ENCODE data around the gene TNFRSF8.

The TNFRSF8 gene

GRCh38 chr1:12172042-12172851 is 109.1 kb downstream of the TNFRSF8 start:
- DNase-seq: peak in 1 of 51 donors; percentile 15

GRCh38 chr1:12173041-12173509 is 110.0 kb downstream of the TNFRSF8 start:
- no peak for DNase-seq

- DNase-seq: peak in 19 of 51 donors; percentile 5 to 53 (median 30)
Measured at GRCh38 chr1:12173631-12174121, 110.6 kb downstream of the TNFRSF8 start.

GRCh38 chr1:12174924-12175810 is 112.1 kb downstream of the TNFRSF8 start:
- peak in 5 of 51 donors; percentile 16 to 25 (median 21) for DNase-seq

DNA sequence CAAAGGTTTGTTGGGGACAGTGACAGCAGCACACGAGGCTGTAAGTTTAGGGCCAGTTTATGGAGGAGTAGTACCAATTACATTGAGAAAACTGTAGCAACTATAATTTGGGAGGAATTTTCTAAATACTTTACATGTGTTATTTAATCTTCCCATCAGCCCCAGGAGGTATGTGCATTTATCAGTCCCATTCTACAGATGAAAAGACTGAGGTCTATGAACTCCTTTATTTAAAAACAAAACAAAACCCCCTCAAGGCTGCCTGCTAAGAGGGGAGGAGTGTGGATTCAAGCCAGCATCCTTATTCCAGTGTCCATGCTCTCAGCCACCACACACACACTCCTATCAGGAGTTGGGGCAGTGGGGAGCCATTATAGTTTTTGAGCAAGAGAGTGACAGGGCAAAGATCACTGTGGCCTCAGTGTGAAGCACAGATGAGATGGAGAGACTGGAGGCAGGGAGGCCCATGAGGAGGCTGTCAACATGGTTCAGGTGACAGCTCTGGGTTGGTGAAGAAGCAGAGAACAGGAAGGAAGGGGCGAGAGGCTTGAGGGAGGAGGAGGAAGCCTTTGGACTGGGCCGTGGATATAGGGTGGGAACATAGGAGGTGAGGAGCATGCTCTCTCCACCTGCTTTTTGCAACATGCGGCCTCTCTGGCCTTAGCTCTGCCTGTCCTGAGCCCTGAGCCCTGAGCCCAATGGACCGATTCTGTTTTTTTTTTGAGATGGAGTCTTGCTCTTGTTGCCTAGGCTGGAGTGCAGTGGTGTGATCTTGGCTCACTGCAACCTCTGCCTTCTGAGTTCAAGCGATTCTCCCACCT is 113.4 kb downstream of the TNFRSF8 start:
- no peak for DNase-seq

DNA sequence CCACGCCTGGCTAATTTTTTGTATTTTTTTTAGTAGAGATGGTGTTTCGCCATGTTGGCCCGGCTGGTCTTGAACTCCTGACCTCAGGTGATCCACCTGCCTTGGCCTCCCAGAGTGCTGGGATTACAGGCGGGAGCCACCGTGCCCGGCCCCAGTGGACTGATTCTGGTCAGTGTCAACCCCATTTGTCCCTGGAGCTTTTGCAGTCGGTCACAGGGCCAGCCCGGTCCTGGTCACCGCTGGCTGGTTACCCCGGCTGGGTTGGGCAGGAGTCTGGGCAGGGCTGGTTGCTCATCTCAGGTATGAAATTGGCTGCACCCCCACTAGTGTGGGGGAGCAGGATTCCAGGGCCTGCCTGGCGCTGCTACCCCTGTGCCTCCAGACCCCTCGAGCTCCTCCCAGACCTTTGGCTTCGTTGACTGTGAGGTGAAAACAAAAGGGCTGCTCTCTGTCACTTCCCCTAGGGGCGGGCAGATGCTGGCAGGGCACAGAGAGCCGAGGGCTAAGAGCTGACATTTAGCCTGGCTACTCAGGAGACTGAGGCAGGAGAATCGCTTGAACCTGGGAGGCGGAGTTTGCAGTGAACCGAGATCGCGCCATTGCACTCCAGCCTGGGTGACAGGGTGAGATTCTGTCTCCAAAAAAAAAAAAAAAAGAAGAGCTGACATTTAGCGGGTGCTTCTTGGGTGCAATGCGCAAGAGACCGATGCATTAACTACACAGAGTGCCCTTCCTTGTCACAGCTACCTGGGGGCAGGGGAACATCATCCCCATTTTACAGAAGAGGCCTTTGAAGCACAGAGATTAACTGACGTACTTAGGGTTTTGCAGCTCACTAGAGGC is 114.3 kb downstream of the TNFRSF8 start:
- DNase-seq: no peak

- DNase-seq: peak in 5 of 51 donors; percentile 16 to 71 (median 37)
Measured at GRCh38 chr1:12177999-12178441, 114.9 kb downstream of the TNFRSF8 start.

- DNase-seq: no peak
Measured at GRCh38 chr1:12178511-12178910, 115.4 kb downstream of the TNFRSF8 start.

- DNase-seq: peak in 1 of 51 donors; percentile 15
Measured at GRCh38 chr1:12179111-12179519, 116.0 kb downstream of the TNFRSF8 start.

GRCh38 chr1:12179676-12180075 is 116.6 kb downstream of the TNFRSF8 start:
- DNase-seq: no peak

GRCh38 chr1:12180315-12180714 is 117.2 kb downstream of the TNFRSF8 start:
- peak in 28 of 51 donors; percentile 11 to 66 (median 30) for DNase-seq

GRCh38 chr1:12180903-12181302 is 117.8 kb downstream of the TNFRSF8 start:
- DNase-seq: no peak

GRCh38 chr1:12181568-12181967 is 118.5 kb downstream of the TNFRSF8 start:
- DNase-seq: no peak

DNA sequence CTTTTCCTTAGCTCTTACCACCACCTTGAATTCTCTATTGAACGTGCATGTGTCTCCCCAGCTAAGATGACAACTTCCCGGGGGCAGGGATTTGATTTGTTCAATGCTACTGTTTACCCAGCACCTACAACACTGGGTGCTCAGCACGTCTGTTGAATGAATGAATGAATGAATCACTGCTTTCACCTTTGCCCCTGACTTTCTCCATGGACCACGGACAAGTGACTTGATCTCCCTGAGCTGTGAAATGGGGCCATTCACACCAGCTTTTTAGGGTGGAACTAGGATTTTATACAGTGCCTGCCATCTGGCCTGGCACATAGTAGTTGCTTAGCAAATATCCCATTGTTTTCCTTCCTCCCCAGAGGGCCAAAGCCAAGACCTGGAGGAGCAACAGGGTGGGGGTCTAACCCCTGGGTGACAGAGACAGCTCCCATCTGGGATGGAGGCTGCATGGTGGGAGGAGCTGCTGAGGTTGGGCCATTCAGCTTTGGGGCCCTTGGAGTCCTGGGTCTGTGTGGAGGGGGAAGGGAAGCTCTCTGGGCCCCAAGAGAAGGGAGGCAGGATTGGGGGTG is 119.4 kb downstream of the TNFRSF8 start:
- DNase-seq: no peak

DNA sequence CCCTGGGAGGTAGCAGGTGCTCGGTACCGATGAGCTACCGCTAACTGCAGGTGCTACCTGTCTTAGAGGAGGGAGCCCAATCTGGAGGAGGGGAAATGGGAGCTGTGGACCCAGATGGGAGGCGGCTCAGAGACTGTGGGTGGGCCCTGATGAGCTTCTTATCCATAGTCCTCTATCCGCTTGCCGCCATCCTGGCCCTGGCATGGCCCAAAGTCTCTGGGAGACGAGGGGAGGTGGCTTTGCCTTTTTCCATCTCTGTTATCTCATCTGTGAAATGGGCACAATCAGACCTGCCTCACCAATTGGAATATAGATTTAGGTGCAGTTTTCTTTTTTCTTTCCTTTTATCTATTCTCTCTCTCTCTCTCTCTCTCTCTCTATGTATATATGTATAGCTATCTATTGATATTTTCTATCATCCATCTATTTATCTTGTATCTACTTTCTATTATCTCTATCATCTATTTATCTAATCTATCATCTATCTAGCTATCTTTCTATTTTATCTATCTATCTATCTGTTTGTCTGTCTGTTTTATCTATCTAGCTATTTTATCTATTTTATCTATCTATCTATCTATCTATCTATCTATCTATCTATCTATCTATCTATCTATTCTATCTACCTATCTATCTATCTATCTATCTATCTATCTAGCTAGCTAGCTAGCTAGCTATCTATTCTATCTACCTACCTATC is 120.1 kb downstream of the TNFRSF8 start:
- no peak for DNase-seq

GRCh38 chr1:12184008-12184681 is 121.0 kb downstream of the TNFRSF8 start:
- DNase-seq: peak in 34 of 51 donors; percentile 9 to 70 (median 42)

DNA sequence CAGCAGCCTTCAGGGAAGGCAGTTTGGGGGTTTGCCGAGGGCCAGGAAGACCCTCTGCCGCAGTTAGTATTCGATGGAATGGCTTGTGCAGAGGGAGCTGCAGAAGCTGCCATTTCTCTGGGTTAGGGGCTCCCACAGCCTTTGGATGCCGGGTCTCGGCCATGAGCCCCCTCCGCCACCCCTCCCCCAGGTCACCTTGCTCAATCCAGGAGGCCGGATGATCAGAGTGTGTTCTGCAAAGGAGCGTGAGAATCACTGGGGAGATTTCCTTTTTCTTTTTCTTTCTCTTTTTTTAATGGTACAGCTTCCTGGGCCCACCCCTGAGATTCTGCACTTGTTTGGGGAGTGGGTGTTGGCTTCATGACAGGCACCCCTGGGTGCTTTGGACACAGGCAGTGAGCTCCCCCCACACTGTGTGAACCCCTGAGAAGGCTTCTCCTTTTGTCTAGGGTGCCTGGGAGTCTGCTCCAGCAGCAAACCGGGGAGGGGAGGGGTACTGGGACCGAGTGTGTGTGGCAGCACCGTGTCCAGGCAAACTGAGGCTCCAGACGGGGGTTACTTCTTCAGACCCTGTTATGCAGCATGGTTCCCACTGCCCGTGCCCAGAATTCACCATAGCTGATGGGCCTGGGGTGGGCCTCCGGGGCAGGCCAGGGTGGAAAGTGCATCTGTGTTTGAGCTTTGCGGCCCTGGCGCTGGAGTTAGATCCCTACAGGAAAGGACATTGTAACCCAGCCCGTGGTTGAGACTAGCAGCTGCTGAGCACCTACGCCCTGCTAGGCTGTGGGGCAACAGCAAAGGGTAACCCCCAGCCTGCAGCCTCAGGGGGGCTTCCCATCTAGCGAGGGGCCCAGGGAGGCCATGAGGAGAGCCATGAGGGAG is 122.2 kb downstream of the TNFRSF8 start:
- no peak for DNase-seq
